K562 (cell line): Measurements from ENCODE around the gene GET4. TPM values are rescaled to one million over a fixed set of nuclear protein-coding genes. Genes with fewer than 3 reads are reported as not detected.

Experiments used
- ATAC-seq: fragments of 200-7000 bp; cut with Tn5 transposase; 3 replicates; pipeline ENCODE4 v1.9.1; 2020; ENCODE audit warnings: moderate library complexity
- BruUV-seq: library from RNA; stranded (reverse); fragments of 400-500 nt; replicated peaks from 2 replicates; lab custom pipeline; 2021; lab: Mats Ljungman, UMichigan
- CTCF ChIA-PET: fragments of 300-600 bp; formaldehyde crosslinking; extraction: SDS; loops from one replicate; lab custom pipeline; 2021; ENCODE audit warnings: low intra/inter-chr PET ratio; lab: Yijun Ruan, JAX
- POLR2A ChIA-PET: fragments of 300-600, 350-650 bp; sonication (Branson Sonifier 250); formaldehyde crosslinking; extraction: SDS; loops from one replicate; lab custom pipeline; 2021; ENCODE audit warnings: antibody characterized with exemption, inconsistent platforms; lab: Yijun Ruan, JAX
- DNase-seq, 4 experiments: peaks; one replicate each; pipeline versions ENCODE4 v3.0.0 to v3.0.0-alpha.2; 2011 to 2018; ENCODE audit warnings: low spot score in 3 of 4, mixed read lengths in 3 of 4; ENCODE audit errors: extremely low read depth in 1 of 4
- FAIRE-seq: peaks from 2 replicates; lab custom pipeline; 2011; peaks lifted over from hg19 to GRCh38; lab: Jason Lieb, UNC
- H2AFZ ChIP-seq: 2 replicates; pipeline ENCODE4 v1.6.0; 2011; ENCODE audit warnings: low read depth, low read length, control low read depth, inconsistent platforms
- H3K27ac ChIP-seq: fragments of 200-600 bp; 3 replicates; pipeline ENCODE4 v1.8.0; 2011; ENCODE audit warnings: low read depth, mild to moderate bottlenecking, control low read depth, inconsistent platforms, low read length, moderate library complexity, mixed read lengths; ENCODE audit errors: extremely low read depth
- H3K27me3 ChIP-seq, 2 experiments: fragments of 300-600 bp in 1 of 2; 2 replicates in 1 of 2; 3 replicates in 1 of 2; pipeline versions ENCODE4 v1.6.0 to v1.8.0; 2011; ENCODE audit warnings: inconsistent platforms in 2 of 2, low read length in 2 of 2, mild to moderate bottlenecking in 1 of 2, mixed read lengths in 1 of 2, moderate library complexity in 1 of 2; ENCODE audit not compliant: control insufficient read depth in 2 of 2, insufficient read depth in 2 of 2
- H3K36me3 ChIP-seq: fragments of 300-600 bp; 3 replicates; pipeline ENCODE4 v1.8.0; 2011; ENCODE audit warnings: mild to moderate bottlenecking, low read length, inconsistent platforms; ENCODE audit not compliant: control insufficient read depth, insufficient read depth
- H3K4me1 ChIP-seq, 2 experiments: fragments of 200-600 bp in 1 of 2; replicated peaks in 1 of 2; 2 replicates in 1 of 2; 3 replicates in 1 of 2; pipeline versions ENCODE4 v1.5.1 to v1.8.0; 2011; ENCODE audit warnings: inconsistent platforms in 2 of 2, low read length in 2 of 2, mild to moderate bottlenecking in 1 of 2, mixed read lengths in 1 of 2, moderate library complexity in 1 of 2; ENCODE audit not compliant: control insufficient read depth in 2 of 2, insufficient read depth in 2 of 2
- H3K4me2 ChIP-seq: 2 replicates; pipeline ENCODE4 v1.6.1; 2011; ENCODE audit warnings: low read length, control low read depth, inconsistent platforms, mixed read lengths; ENCODE audit not compliant: insufficient read depth
- H3K4me3 ChIP-seq: fragments of 200-600 bp; sonication (generic), shearing (Covaris generic); 2 replicates; pipeline ENCODE4 v1.5.1; 2016; ENCODE audit warnings: control low read depth, inconsistent platforms
- H3K79me2 ChIP-seq: fragments of 200-600 bp; 3 replicates; pipeline ENCODE4 v1.8.0; 2011; ENCODE audit warnings: low read length, inconsistent platforms; ENCODE audit not compliant: control insufficient read depth, insufficient read depth
- H3K9ac ChIP-seq, 2 experiments: 2 replicates each; pipeline versions ENCODE4 v1.6.0 to v1.6.1; 2011; ENCODE audit warnings: low read depth in 2 of 2, low read length in 2 of 2, control low read depth in 1 of 2, inconsistent platforms in 1 of 2, mild to moderate bottlenecking in 1 of 2, mixed read lengths in 1 of 2; ENCODE audit not compliant: insufficient read depth in 1 of 2
- H3K9me1 ChIP-seq: one replicate; pipeline ENCODE4 v1.6.0; 2011; ENCODE audit warnings: inconsistent platforms, mild to moderate bottlenecking, low read length, moderate library complexity; ENCODE audit not compliant: control insufficient read depth, insufficient read depth
- H3K9me3 ChIP-seq: replicated peaks from 2 replicates; pipeline ENCODE4 v1.5.1; 2011; ENCODE audit warnings: low read depth, low read length, inconsistent platforms; ENCODE audit not compliant: control insufficient read depth, insufficient read depth
- H4K20me1 ChIP-seq: replicated peaks from 2 replicates; pipeline ENCODE4 v1.6.1; 2011; ENCODE audit warnings: low read length, inconsistent platforms, mixed read lengths; ENCODE audit not compliant: control insufficient read depth, insufficient read depth
- DACH1 ChIP-seq: fragments of 450-650 bp; IDR thresholded peaks from 2 replicates; pipeline ENCODE4 v1.6.1; 2018; ENCODE audit not compliant: partially characterized antibody
- KLF16 ChIP-seq: IDR thresholded peaks from 2 replicates; pipeline ENCODE4 v1.6.1; 2016; ENCODE audit warnings: antibody characterized with exemption
- POLR2AphosphoS2 ChIP-seq: IDR thresholded peaks from 2 replicates; pipeline ENCODE4 v1.6.1; 2012; ENCODE audit warnings: low read length, improper control_type of control experiment
- TCFL5 ChIP-seq: fragments of 250-450 bp; sonication (Bioruptor Pico); conservative IDR thresholded peaks from 2 replicates; pipeline ENCODE4 v1.6.1; 2021; ENCODE audit warnings: mild to moderate bottlenecking, moderate library complexity, matching md5 sums
- WHSC1 ChIP-seq: IDR thresholded peaks from one replicate; pipeline ENCODE4 v1.6.1; 2012; ENCODE audit warnings: low read length, control low read depth, inconsistent platforms
- ZNF232 ChIP-seq: sonication (generic); formaldehyde crosslinking; IDR thresholded peaks from 2 replicates; pipeline ENCODE4 v1.8.0; 2022; ENCODE audit warnings: mild to moderate bottlenecking, missing genetic modification reagents
- ZNF274 ChIP-seq: IDR thresholded peaks from 2 replicates; pipeline ENCODE4 v1.6.1; 2011; ENCODE audit warnings: low read depth, mild to moderate bottlenecking, low read length, moderate library complexity, borderline replicate concordance
- ZNF551 ChIP-seq: fragments of 250-450 bp; sonication (Bioruptor Pico); IDR thresholded peaks from 2 replicates; pipeline ENCODE4 v1.5.0; 2021; ENCODE audit warnings: mild to moderate bottlenecking, moderate library complexity
- WGBS: fragments of 100-300 bp; shearing (Covaris generic); methylation state at CpG from one replicate; pipeline ENCODE4 v1.1.6; 2016; ENCODE audit warnings: low coverage, mixed read lengths; ENCODE audit not compliant: insufficient coverage; ENCODE audit errors: missing lambda C conversion rate; 5-methylcytosine and 5-hydroxymethylcytosine counted together
- in situ Hi-C: fragments of 300-500 bp; cut with MboI; formaldehyde crosslinking; loops from 4 replicates; pipeline ENCODE4 v1.15.0; 2018; ENCODE audit warnings: inconsistent platforms, mixed read lengths
- intact Hi-C: fragments of 100-400 bp; cut with micrococcal nuclease; formaldehyde crosslinking; loops from 2 replicates; pipeline ENCODE4 v1.14.2; 2022
- polyA plus RNA-seq, 8 experiments: library from polyadenylated mRNA; depleted of rRNA in 4 of 8; stranded (reverse) in 5 of 8; unstranded in 3 of 8; fragments of >200 nt; fragmentation: Nextera tagmentation in 2 of 8; fragmentation: Illumina TruSeq in 1 of 8; extraction: Ambion mirVana in 2 of 8; extraction: Trizol in 1 of 8; gene quantifications; 2 replicates each; pipeline versions ENCODE4 v1.2.1 to v1.2.3, GENCODE V29; 2011 to 2014; ENCODE audit warnings: inconsistent platforms in 1 of 8, missing spikeins in 1 of 8
- total RNA-seq, 7 experiments: library from RNA; depleted of rRNA in 6 of 7; stranded (reverse); fragments of >200 nt in 6 of 7; fragmentation: Illumina TruSeq in 2 of 7; extraction: Trizol in 2 of 7; gene quantifications; 2 replicates each; pipeline versions ENCODE4 v1.2.1 to v1.2.3, GENCODE V29; 2011 to 2021; ENCODE audit warnings: low replicate concordance in 1 of 7
- TF ChIP-seq, protein P1 (sequence below), 2 experiments: fragments of 250-450 bp in 1 of 2; fragments of 450-650 bp in 1 of 2; sonication (Bioruptor Pico) in 1 of 2; IDR thresholded peaks; 2 replicates each; pipeline versions ENCODE4 v1.6.1 to v1.8.0; 2016 to 2021; ENCODE audit warnings: mild to moderate bottlenecking in 2 of 2, moderate library complexity in 2 of 2, missing compliant biosample characterization in 1 of 2, missing genetic modification characterization in 1 of 2
- TF ChIP-seq, protein P2 (sequence below): fragments of 250-450 bp; sonication (Bioruptor Pico); IDR thresholded peaks from 2 replicates; pipeline ENCODE4 v1.8.0; 2021; ENCODE audit warnings: mild to moderate bottlenecking, moderate library complexity

GET4 gene
- total and polyA plus RNA-seq, 9 of the 15 experiments (the other 6 are each of a cell fraction or from before 2014, with no cell fraction given): 0.99 to 122 (median 40.4) TPM

DNA sequence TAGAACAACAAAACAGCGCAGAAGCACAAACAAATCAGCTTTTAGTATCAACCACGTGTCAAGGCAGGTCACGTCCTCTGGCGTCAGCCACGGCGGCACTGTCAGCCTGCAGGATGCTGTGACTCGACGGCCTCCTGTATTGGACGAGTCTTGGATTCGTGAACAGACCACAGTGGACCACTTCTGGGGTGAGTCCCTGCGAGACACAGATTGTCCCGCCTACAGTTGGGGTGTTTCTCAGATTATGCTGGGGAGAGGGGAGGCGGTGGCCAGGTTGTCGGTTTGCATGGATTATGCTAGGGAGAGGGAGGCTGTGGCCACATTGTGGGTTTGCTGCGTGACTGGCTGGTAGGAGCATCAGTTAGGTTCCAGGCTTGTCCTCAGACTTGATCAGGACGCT lies 34.4 kb upstream of the GET4 start (continued):
- TF ChIP-seq, protein P1, sequence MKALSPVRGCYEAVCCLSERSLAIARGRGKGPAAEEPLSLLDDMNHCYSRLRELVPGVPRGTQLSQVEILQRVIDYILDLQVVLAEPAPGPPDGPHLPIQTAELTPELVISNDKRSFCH (CRISPR knock-in tag; IDR thresholded peaks at IDR 0.05): no peak
- TF ChIP-seq, protein P1 (tag; IDR thresholded peaks at IDR 0.05): no peak
- no peak for TF ChIP-seq ZNF232
- TF ChIP-seq TCFL5 (CRISPR knock-in tag): no peak
- no peak for TF ChIP-seq POLR2AphosphoS2
- no peak for TF ChIP-seq ZNF551 (CRISPR knock-in tag)
- no peak for TF ChIP-seq WHSC1

DNA sequence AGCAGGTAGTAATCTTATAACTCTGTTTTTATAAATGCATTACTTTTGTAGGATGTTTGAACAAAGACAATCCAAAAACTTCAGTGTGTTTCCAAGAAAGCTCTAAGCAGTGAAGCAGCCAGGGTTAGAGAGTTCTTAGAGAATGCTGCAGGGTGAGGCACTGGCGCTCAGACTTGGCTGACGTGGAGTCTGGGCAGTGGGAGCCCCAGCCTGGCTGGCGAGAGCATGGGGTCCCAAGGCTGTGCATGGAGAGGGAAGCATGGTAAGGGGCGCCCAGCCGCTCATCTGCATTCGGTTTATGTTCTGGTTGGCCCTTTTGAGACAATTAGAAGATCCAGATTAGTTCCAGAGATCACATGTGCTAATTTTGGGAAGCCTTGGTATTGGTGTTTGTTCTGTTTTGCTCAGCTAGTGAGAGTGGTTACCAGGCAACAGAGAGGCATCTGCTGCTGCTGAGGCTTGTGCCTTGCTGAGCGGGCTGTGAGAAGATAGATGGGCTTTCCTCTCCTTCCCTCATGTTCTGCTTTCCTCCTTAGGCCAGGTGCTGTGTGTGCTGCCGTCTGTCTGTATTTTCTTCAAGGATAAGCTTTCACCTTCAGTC lies 33.8 kb upstream of the GET4 start:
- no peaks in the 10 kb centered on the region for H3K27me3 ChIP-seq
- H3K4me1 ChIP-seq: peaks cover 0 to 6% of the 10 kb centered on the region in 2 experiments; a peak in 1 of 5 replicates
- H3K36me3 ChIP-seq: peaks cover 66% of the 10 kb centered on the region; the same call in 2 of the 3 replicates
- no TSS peak for BruUV-seq
- WGBS: 93% methylated on average over 7 of the region's 8 CpGs
- FAIRE-seq (no peak), ATAC-seq (no peak), DNase-seq (no peak)
- CTCF ChIA-PET: no interaction called here
- in situ Hi-C loops: no loop called here
- TF ChIP-seq, protein P2, sequence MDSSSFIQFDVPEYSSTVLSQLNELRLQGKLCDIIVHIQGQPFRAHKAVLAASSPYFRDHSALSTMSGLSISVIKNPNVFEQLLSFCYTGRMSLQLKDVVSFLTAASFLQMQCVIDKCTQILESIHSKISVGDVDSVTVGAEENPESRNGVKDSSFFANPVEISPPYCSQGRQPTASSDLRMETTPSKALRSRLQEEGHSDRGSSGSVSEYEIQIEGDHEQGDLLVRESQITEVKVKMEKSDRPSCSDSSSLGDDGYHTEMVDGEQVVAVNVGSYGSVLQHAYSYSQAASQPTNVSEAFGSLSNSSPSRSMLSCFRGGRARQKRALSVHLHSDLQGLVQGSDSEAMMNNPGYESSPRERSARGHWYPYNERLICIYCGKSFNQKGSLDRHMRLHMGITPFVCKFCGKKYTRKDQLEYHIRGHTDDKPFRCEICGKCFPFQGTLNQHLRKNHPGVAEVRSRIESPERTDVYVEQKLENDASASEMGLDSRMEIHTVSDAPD (CRISPR knock-in tag): no peak
- TF ChIP-seq KLF16 (no peak), DACH1 (no peak), ZNF274 (no peak)
- H3K27ac ChIP-seq: no peak overlapping the region
- H3K9ac ChIP-seq: no peak overlapping the region
- 0 out of 2 replicates have a peak, but pooled peaks cover 1% of the 10 kb centered on the region for H4K20me1 ChIP-seq
- peaks cover 14% of the 10 kb centered on the region; the same call in 2 of the 3 replicates for H3K79me2 ChIP-seq
- no peak overlapping the region for H3K4me2 ChIP-seq
- H3K9me1 ChIP-seq: no peaks in the 10 kb centered on the region
- POLR2A ChIA-PET: interaction anchor here (0.7 kb wide), 1 partner anchor 608 kb away, joined by 3 read pairs; no protein-coding TSS in a partner anchor
- H3K9me3 ChIP-seq: peaks cover 3% of the 10 kb centered on the region; the same call in 1 of the 2 replicates
- no peak overlapping the region for H2AFZ ChIP-seq
- no peak overlapping the region for H3K4me3 ChIP-seq
- intact Hi-C loops: no loop called here
